ENCODE results near the gene DHX9. TPM values are rescaled to one million over a fixed set of nuclear protein-coding genes. Genes with fewer than 3 reads are reported as not detected.

Gene DHX9
- total RNA-seq, 1 donor from 2014 or later = 88.6 TPM

- Histone ChIP-seq H3K36me3 (peaks cover 0 to 99% of the 10 kb centered on the region in 2 donors), H3K27me3 (no peaks in the 10 kb centered on the region)
These were observed 38.7 kb downstream of the DHX9 start for GRCh38 chr1:182877842-182878241.

GRCh38 chr1:182884872-182885271 lies 45.7 kb downstream of the DHX9 start:
- no peak overlapping the region for H3K4me3 ChIP-seq
- H3K9me3 ChIP-seq = no peaks in the 10 kb centered on the region
- intact Hi-C loops (cut with DNase I) = no loop called here
- no peaks in the 10 kb centered on the region for H3K27me3 ChIP-seq
- H3K27ac ChIP-seq = no peak overlapping the region
- no peaks in the 10 kb centered on the region for H3K4me1 ChIP-seq
- H3K36me3 ChIP-seq = peaks cover 4 to 86% of the 10 kb centered on the region in 2 donors
- no peak for TF ChIP-seq POLR2AphosphoS5 (IDR thresholded peaks at IDR 0.05; ENCODE audit: insufficient read depth in 1 of 2, low read depth in 1 of 2)
- TF ChIP-seq POLR2A (IDR thresholded peaks at IDR 0.05) = no peak
- no peak for TF ChIP-seq CTCF (IDR thresholded peaks at IDR 0.05)
- DNase-seq (ENCODE audit: extremely low spot score in 2 of 2) = no peak

More at GRCh38 chr1:182877842-182878241, 38.7 kb downstream of the DHX9 start:
- TF ChIP-seq CTCF (IDR thresholded peaks at IDR 0.05) = no peak
- no peak for TF ChIP-seq POLR2AphosphoS5 (IDR thresholded peaks at IDR 0.05; ENCODE audit: insufficient read depth in 1 of 2, low read depth in 1 of 2)
- TF ChIP-seq POLR2A (IDR thresholded peaks at IDR 0.05) = no peak
- no peak overlapping the region for H3K4me3 ChIP-seq
- no peaks in the 10 kb centered on the region for H3K9me3 ChIP-seq
- no peak overlapping the region for H3K27ac ChIP-seq
- no peaks in the 10 kb centered on the region for H3K4me1 ChIP-seq
- intact Hi-C loops (cut with DNase I) = no loop called here
- DNase-seq (ENCODE audit: extremely low spot score in 2 of 2) = no peak

GRCh38 chr1:182885591-182885990 lies 46.4 kb downstream of the DHX9 start:
- H3K9me3 ChIP-seq = no peaks in the 10 kb centered on the region
- no peaks in the 10 kb centered on the region for H3K4me1 ChIP-seq
- no peak overlapping the region for H3K4me3 ChIP-seq
- H3K36me3 ChIP-seq = peaks cover 4 to 79% of the 10 kb centered on the region in 2 donors
- intact Hi-C loops (cut with DNase I) = no loop called here
- DNase-seq (ENCODE audit: extremely low spot score in 2 of 2) = no peak
- no peak overlapping the region for H3K27ac ChIP-seq
- TF ChIP-seq CTCF (IDR thresholded peaks at IDR 0.05) = no peak
- TF ChIP-seq POLR2AphosphoS5 (IDR thresholded peaks at IDR 0.05; ENCODE audit: insufficient read depth in 1 of 2, low read depth in 1 of 2) = no peak
- TF ChIP-seq POLR2A (IDR thresholded peaks at IDR 0.05) = no peak
- no peaks in the 10 kb centered on the region for H3K27me3 ChIP-seq

GRCh38 chr1:182886985-182887384 lies 47.8 kb downstream of the DHX9 start:
- DNase-seq (ENCODE audit: extremely low spot score in 2 of 2) = no peak
- Histone ChIP-seq H3K9me3 (no peaks in the 10 kb centered on the region), H3K36me3 (peaks cover 4 to 65% of the 10 kb centered on the region in 2 donors), H3K27me3 (no peaks in the 10 kb centered on the region), H3K4me3 (no peak overlapping the region), H3K4me1 (no peaks in the 10 kb centered on the region), H3K27ac (no peak overlapping the region)
- intact Hi-C loops (cut with DNase I) = no loop called here
- TF ChIP-seq POLR2A (IDR thresholded peaks at IDR 0.05) (no peak), CTCF (IDR thresholded peaks at IDR 0.05) (no peak), POLR2AphosphoS5 (IDR thresholded peaks at IDR 0.05; ENCODE audit: insufficient read depth in 1 of 2, low read depth in 1 of 2) (no peak)

- intact Hi-C loops (cut with DNase I) = no loop called here
- DNase-seq (ENCODE audit: extremely low spot score in 2 of 2) = no peak
- Histone ChIP-seq H3K27me3 (no peaks in the 10 kb centered on the region), H3K4me3 (no peak overlapping the region), H3K4me1 (no peaks in the 10 kb centered on the region), H3K27ac (no peak overlapping the region), H3K36me3 (peaks cover 0 to 45% of the 10 kb centered on the region in 2 donors), H3K9me3 (no peaks in the 10 kb centered on the region)
- no peak for TF ChIP-seq CTCF (IDR thresholded peaks at IDR 0.05)
- no peak for TF ChIP-seq POLR2A (IDR thresholded peaks at IDR 0.05)
- no peak for TF ChIP-seq POLR2AphosphoS5 (IDR thresholded peaks at IDR 0.05; ENCODE audit: insufficient read depth in 1 of 2, low read depth in 1 of 2)
These were observed 49.8 kb downstream of the DHX9 start for GRCh38 chr1:182888736-182889531.

Data from vagina (tissue), 2 donors.